Endothelial cell of umbilical vein (primary cell): ENCODE measurements around the gene LRP6.

Source experiments
- EZH2 ChIP-seq: IDR thresholded peaks from 2 replicates; pipeline ENCODE4 v1.6.1; 2012; ENCODE audit warnings: borderline replicate concordance, low read depth, mild to moderate bottlenecking, moderate library complexity, low read length, inconsistent platforms; ENCODE audit not compliant: severe bottlenecking
- JUN ChIP-seq: IDR thresholded peaks from 2 replicates; pipeline ENCODE4 v1.6.1; 2011; ENCODE audit warnings: borderline replicate concordance, low read depth; ENCODE audit not compliant: insufficient read length, insufficient read depth
- POLR2A ChIP-seq: IDR thresholded peaks from 2 replicates; pipeline ENCODE4 v1.6.1; 2012; ENCODE audit warnings: low read depth, mild to moderate bottlenecking, control low read depth, low read length
- TF ChIP-seq, protein P1 (sequence below), 2 donors: IDR thresholded peaks; 1 replicate in 1 of 2; 2 replicates in 1 of 2; pipeline ENCODE4 v1.5.1; 2011; ENCODE audit warnings: low read length in 2 of 2, mild to moderate bottlenecking in 2 of 2, moderate library complexity in 2 of 2, control low read depth in 1 of 2, inconsistent platforms in 1 of 2, low read depth in 1 of 2; ENCODE audit not compliant: insufficient read depth in 1 of 2; ENCODE audit errors: extremely low read depth in 1 of 2

DNA sequence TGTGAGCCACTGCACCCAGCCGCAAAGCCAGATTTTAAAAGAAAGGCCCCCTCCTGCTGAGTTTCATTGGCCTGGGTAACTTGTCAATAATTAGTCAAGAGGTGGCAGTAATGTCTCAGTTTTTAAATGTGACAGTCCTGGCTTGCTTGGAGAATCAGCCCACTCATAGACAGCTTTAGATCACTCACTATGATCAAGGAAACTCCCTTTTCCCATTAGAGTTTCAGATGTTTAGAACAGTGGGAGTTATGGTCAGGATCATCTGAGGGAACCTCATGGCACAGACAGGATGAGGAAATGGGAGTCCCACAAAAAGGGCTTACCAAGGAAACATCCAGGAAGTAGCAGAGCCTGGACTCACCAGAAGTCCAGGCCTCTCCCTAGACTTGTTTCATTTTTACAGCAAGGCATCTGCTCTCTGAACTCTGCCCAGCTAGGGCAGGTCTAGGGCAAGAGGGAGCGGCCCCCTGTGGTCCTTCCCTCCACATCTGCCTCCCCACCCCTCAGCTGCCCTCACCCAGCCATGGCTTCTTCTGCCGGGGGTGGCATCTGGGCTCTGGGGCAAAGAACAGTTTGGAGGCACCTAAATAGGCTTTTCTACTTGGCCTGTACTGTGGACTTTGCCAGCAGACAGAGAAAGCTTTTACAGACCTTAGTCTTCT is 184.9 kb downstream of the LRP6 start:
- TF ChIP-seq EZH2 (no peak), POLR2A (no peak), JUN (no peak)
- TF ChIP-seq, protein P1, sequence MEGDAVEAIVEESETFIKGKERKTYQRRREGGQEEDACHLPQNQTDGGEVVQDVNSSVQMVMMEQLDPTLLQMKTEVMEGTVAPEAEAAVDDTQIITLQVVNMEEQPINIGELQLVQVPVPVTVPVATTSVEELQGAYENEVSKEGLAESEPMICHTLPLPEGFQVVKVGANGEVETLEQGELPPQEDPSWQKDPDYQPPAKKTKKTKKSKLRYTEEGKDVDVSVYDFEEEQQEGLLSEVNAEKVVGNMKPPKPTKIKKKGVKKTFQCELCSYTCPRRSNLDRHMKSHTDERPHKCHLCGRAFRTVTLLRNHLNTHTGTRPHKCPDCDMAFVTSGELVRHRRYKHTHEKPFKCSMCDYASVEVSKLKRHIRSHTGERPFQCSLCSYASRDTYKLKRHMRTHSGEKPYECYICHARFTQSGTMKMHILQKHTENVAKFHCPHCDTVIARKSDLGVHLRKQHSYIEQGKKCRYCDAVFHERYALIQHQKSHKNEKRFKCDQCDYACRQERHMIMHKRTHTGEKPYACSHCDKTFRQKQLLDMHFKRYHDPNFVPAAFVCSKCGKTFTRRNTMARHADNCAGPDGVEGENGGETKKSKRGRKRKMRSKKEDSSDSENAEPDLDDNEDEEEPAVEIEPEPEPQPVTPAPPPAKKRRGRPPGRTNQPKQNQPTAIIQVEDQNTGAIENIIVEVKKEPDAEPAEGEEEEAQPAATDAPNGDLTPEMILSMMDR (IDR thresholded peaks at IDR 0.05; ENCODE audit: extremely low read depth in 1 of 2, insufficient read depth in 1 of 2, low read depth in 1 of 2, low read length in 2 of 2), result peak; percentile 17 to 29
